NCI-H146 treated with DMSO at 0.1 percent for 48 hours (cell line): Measurements from ENCODE around the gene CMSS1.
"Not testable (repeated sequence)": the region's sequence is repeated elsewhere in the genome, so short reads cannot be mapped to it uniquely, and the experiment has no call there.

Source experiments
- DNase-seq: peaks from one replicate; lab custom pipeline; 2025; ENCODE audit not compliant: unreplicated experiment; lab: John Stamatoyannopoulos, UW

The CMSS1 gene

DNA sequence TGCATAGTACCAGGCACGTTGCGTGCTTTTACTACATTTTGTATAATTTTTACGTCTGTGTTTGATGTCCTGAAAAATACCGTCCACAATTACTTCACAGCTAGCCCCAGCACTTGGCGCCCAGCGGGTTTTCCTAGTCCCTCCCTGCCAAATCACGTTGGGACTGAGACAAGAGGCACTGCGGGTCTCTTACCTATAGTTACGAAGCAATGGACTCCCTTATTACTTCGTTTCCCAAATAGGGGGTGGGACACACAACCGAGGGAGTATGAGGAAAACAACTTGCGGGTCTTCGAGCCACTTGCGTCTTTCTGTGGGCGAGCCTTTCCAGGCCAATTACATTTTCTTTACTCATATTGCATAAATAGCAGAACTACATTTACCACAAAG is 620 bp upstream of the CMSS1 start:
- DNase-seq = no peak

DNA sequence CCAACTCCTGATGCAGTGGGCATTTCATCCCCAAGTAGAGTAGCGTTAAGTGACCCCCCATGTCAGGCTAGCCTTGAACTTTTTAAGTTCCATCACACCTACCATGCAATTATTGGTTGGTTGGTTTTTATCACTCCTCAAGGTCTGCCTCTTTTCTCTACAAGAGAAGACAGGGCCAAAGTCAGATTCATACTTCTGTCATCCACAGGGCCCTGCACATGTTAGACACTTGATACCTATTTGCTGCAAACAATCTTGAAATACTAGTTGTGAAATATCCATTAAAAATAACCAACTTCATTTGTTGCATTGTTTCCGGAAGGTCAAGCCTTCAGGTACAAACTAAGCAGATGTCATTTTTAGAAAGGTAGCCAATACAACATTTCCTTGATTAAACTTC is 1.2 kb downstream of the CMSS1 start:
- DNase-seq = no peak

DNA sequence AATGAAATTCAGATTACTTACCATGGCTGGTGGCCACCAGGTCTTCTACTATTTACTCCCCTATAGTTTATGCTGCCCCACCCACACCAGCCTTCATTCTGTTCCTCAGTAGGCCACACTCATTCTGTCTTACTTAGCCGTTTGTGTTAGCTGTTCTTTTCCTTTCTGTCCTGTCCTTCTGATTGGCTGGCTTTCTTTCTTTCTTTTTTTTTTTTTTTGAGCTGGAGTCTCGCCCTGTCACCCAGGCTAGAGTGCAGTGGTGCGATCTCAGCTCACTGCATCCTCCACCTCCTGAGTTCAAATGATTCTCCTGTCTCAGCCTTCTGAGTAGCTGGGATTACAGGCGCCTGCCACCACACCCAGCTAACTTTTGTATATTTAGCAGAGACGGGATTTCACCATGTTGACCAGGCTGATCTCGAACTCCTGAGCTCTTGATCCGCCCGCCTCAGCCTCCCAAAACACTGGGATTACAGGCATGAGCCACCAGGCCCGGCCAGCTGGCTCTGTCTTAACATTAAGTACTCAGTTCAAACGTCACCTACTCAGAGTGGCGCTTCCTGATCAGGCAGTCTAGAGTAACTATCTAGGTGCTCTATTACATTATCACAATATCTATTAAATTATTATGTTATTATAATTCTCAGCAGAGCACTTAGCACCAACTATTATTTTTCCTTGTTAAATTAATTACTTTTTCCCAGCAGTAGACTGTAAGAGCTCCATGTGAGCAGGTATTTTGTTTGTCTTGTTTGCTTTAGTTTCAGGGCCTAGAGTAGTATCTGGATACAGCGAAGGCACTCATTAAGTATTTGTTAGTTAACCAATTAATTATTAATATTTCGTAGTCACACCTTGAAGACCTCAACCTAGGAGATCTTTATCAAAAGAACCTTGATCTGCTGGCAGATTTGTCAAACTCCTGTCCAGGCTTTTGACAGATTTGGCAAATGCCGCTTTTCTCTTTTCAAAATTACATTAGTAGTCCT is 6.4 kb downstream of the CMSS1 start:
- no peak for DNase-seq

GRCh38 chr3:99825004-99825640 is 7.5 kb downstream of the CMSS1 start:
- DNase-seq = no peak

DNA sequence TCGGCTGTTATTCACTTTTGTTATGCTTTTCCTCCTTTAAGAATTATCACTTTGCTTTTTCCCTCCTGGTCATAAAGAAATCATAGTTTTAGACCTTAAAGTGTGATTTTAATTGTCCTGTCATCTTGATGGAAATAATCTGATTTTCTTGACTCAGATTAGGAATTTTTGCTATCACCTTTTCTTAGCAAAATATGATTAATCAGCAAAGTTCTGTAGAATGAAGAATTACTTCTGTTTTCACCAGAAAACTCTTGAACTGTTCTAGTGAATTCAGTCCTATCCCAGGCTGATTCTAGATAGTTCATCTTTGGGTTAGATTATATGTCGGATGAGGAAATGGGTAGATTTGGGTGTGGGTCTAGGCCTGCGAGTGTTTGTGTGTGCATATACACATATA is 12.2 kb downstream of the CMSS1 start:
- DNase-seq = no peak

DNA sequence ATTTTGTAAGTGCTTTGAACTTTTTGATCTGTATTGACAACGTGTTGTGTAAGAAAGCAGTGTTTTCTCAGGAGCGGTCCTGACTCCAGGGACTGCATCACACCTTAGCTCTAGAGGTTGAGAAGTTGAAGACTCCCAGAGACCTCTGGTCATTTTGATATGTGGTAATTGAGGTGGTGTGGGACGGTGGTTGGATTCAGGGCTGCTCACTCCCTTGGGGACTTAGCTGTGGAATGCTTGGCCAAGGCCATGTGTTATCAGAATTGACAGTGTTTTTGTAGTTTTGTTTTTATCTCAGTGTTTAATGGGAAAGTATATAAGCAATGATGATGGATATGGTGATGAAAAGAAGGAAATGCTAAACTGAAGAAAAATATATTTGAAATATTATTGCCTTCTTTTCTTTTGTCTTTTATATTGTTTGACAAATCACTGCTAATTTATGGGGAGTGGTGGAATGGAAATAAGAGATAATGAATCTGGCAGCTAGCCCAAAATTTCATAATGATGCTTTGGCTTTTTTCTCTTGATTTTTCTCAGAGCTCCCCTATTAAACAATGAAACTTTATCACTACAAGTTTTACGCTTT is 16.0 kb downstream of the CMSS1 start:
- no peak for DNase-seq

GRCh38 chr3:99834211-99834957 is 16.7 kb downstream of the CMSS1 start:
- DNase-seq = no peak

GRCh38 chr3:99836681-99837080 is 19.0 kb downstream of the CMSS1 start:
- DNase-seq = no peak

DNA sequence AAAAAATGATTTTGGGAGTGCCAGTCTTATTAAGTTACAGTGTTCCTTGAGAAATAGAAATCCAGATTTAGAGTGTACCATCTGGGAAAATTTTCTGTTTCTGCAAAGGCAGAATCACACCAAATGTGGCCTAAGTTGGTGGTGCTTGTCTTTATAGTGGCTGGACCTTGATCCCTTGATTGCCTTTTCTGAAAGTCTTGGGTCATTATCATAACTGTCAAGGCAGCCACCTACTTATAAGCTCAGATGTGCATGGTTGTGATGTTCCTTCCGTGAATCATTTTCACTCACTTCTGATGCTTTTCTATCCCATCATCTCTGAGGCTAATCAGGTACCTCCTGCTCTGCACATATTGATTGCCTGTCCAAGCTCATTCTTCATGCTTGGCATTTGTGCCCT is 20.1 kb downstream of the CMSS1 start:
- DNase-seq = no peak

- no peak for DNase-seq
These were observed 21.1 kb downstream of the CMSS1 start for GRCh38 chr3:99838755-99839154.

- DNase-seq = no peak
These were observed 22.0 kb downstream of the CMSS1 start for GRCh38 chr3:99839613-99840012.

DNA sequence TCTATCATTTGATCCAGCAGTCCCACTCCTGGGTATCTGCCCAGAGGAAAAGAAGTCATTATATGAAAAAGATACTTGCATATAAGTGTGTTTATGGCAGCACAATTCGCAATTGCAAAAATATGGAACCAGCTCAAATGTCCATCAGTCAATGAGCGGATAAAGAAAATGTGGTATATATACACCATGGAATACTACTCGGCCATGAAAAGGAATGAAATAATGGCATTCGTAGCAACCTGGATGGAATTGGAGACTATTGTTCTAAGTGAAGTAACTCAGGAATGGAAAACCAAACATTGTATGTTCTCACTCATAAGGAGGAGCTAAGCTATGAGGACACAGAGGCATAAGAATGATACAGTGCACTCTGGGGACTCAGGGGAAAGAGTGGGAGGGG is 24.3 kb downstream of the CMSS1 start:
- not testable (repeated sequence) for DNase-seq

GRCh38 chr3:99842826-99843589 is 25.3 kb downstream of the CMSS1 start:
- DNase-seq = peak; percentile 57

DNA sequence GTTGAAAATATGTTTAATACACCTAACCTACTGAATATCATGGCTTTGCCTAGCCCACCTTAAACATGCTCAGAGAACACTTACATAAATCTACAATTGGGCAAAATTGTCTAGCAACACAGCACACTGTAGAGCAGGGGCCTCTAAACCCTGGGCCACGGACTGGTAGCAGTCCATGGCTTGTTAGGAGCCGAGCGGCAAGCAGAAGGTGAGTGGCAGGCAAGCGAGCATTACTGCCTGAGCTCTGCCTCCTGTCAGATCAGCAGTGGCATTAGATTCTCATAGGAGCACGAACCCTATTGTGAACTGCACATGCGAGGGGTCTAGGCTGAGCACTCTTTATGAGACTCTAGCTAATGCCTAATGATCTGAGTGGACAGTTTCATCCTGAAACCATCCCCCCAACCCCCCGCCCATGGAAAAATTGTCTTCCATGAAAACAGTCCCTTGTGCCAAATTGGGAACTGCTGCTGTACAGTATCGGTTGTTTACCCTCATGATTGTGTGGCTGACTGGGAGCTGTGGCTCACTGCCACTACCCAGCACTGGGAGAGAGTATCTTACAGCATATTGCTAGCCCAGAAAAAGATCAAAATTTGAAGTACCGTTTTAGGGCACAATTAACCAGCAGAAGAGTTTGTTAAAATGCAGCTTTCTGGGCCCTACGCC is 26.1 kb downstream of the CMSS1 start:
- DNase-seq = no peak

GRCh38 chr3:99845331-99845730 is 27.7 kb downstream of the CMSS1 start:
- no peak for DNase-seq

GRCh38 chr3:99845999-99846398 is 28.3 kb downstream of the CMSS1 start:
- no peak for DNase-seq

GRCh38 chr3:99846477-99847160 is 29.0 kb downstream of the CMSS1 start:
- peak; percentile 39 for DNase-seq

DNA sequence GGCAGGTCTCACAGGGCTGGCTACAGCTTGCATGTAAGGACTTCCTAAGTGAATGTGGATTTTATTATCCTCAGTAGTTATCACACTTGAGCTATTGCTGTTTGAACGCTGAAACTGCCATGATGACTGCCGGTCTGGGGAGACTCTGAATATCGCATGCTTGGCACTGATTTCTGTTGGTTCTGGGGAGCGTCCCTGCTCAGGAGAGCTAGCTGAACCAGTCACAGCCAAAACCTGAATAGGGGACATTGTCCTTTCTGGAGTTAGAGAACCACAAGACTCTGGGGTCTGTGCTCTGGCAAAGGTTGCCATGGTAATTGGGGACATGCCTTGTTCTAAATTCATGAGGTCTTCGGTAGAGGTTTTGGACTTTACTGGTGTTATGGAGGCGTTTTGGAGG is 30.8 kb downstream of the CMSS1 start:
- DNase-seq = no peak

- DNase-seq = no peak
These were observed 32.9 kb downstream of the CMSS1 start for GRCh38 chr3:99850608-99851007.
